ENCODE data around the gene COL19A1. TPM values are rescaled to one million over a fixed set of nuclear protein-coding genes. Genes with fewer than 3 reads are reported as not detected.
A peak's percentile ranks its signal among the peaks of the same experiment; 100 is the strongest.

Gene COL19A1
- total RNA-seq, 1 experiment from 2014 or later, result not detected

GRCh38 chr6:70140496-70140895, 274.1 kb downstream of the COL19A1 start:
- H3K27me3 ChIP-seq, result no peaks in the 10 kb centered on the region
- H3K36me3 ChIP-seq, result no peaks in the 10 kb centered on the region
- no peaks in the 10 kb centered on the region for H3K9me3 ChIP-seq
- no peak overlapping the region for H3K4me3 ChIP-seq
- DNase-seq, result no peak

- Histone ChIP-seq H3K36me3 (no peaks in the 10 kb centered on the region), H3K9me3 (no peaks in the 10 kb centered on the region), H3K4me3 (no peak overlapping the region), H3K27me3 (no peaks in the 10 kb centered on the region)
- no peak for DNase-seq
Observed at GRCh38 chr6:70142034-70142433, 275.7 kb downstream of the COL19A1 start.

- H3K4me3 ChIP-seq, result no peak overlapping the region
- no peaks in the 10 kb centered on the region for H3K36me3 ChIP-seq
- H3K27me3 ChIP-seq, result no peaks in the 10 kb centered on the region
- no peak for DNase-seq
- H3K9me3 ChIP-seq, result no peaks in the 10 kb centered on the region
Observed at GRCh38 chr6:70145178-70145577, 278.8 kb downstream of the COL19A1 start.

- no peaks in the 10 kb centered on the region for H3K9me3 ChIP-seq
- no peaks in the 10 kb centered on the region for H3K27me3 ChIP-seq
- no peaks in the 10 kb centered on the region for H3K36me3 ChIP-seq
Observed at GRCh38 chr6:70149209-70149788, 282.9 kb downstream of the COL19A1 start.

GRCh38 chr6:70150521-70150920, 284.2 kb downstream of the COL19A1 start:
- Histone ChIP-seq H3K27me3 (no peaks in the 10 kb centered on the region), H3K36me3 (no peaks in the 10 kb centered on the region), H3K4me3 (no peak overlapping the region), H3K9me3 (no peaks in the 10 kb centered on the region)
- DNase-seq, result no peak

More at GRCh38 chr6:70149209-70149788, 282.9 kb downstream of the COL19A1 start:
- no peak for DNase-seq
- no peak overlapping the region for H3K4me3 ChIP-seq

GRCh38 chr6:70151616-70152015, 285.3 kb downstream of the COL19A1 start:
- H3K36me3 ChIP-seq, result no peaks in the 10 kb centered on the region

GRCh38 chr6:70152786-70153185, 286.4 kb downstream of the COL19A1 start:
- H3K9me3 ChIP-seq, result no peaks in the 10 kb centered on the region
- H3K27me3 ChIP-seq, result no peaks in the 10 kb centered on the region; the same call in 1 of the 2 replicates
- no peaks in the 10 kb centered on the region for H3K36me3 ChIP-seq
- no peak for DNase-seq
- H3K4me3 ChIP-seq, result no peak overlapping the region

More at GRCh38 chr6:70151616-70152015, 285.3 kb downstream of the COL19A1 start:
- no peak overlapping the region for H3K4me3 ChIP-seq
- no peak for DNase-seq
- H3K27me3 ChIP-seq, result no peaks in the 10 kb centered on the region; the same call in 1 of the 2 replicates
- no peaks in the 10 kb centered on the region for H3K9me3 ChIP-seq

GRCh38 chr6:70157086-70157485, 290.7 kb downstream of the COL19A1 start:
- H3K36me3 ChIP-seq, result no peaks in the 10 kb centered on the region
- H3K9me3 ChIP-seq, result no peaks in the 10 kb centered on the region
- H3K27me3 ChIP-seq, result no peaks in the 10 kb centered on the region; the same call in 1 of the 2 replicates
- no peak for DNase-seq
- no peak overlapping the region for H3K4me3 ChIP-seq

GRCh38 chr6:70160276-70160675, 293.9 kb downstream of the COL19A1 start:
- H3K27me3 ChIP-seq, result peaks cover 4% of the 10 kb centered on the region
- DNase-seq, result no peak
- no peak overlapping the region for H3K4me3 ChIP-seq
- no peaks in the 10 kb centered on the region for H3K36me3 ChIP-seq
- H3K9me3 ChIP-seq, result no peaks in the 10 kb centered on the region

GRCh38 chr6:70162972-70163371, 296.6 kb downstream of the COL19A1 start:
- H3K9me3 ChIP-seq, result no peaks in the 10 kb centered on the region
- H3K36me3 ChIP-seq, result no peaks in the 10 kb centered on the region
- no peak for DNase-seq
- H3K27me3 ChIP-seq, result peaks cover 11% of the 10 kb centered on the region; the same call in 1 of the 2 replicates
- no peak overlapping the region for H3K4me3 ChIP-seq

- no peak for DNase-seq
- Histone ChIP-seq H3K9me3 (no peaks in the 10 kb centered on the region), H3K36me3 (no peaks in the 10 kb centered on the region), H3K27me3 (peaks cover 15% of the 10 kb centered on the region; the same call in 1 of the 2 replicates), H3K4me3 (no peak overlapping the region)
Observed at GRCh38 chr6:70163795-70164194, 297.4 kb downstream of the COL19A1 start.

- peaks cover 18% of the 10 kb centered on the region; the same call in 1 of the 2 replicates for H3K27me3 ChIP-seq
- H3K36me3 ChIP-seq, result no peaks in the 10 kb centered on the region
- H3K9me3 ChIP-seq, result no peaks in the 10 kb centered on the region
- H3K4me3 ChIP-seq, result no peak overlapping the region
- DNase-seq, result no peak
Observed at GRCh38 chr6:70164556-70164955, 298.2 kb downstream of the COL19A1 start.

- peak; percentile 44 for DNase-seq
- Histone ChIP-seq H3K27me3 (peaks cover 18% of the 10 kb centered on the region), H3K36me3 (no peaks in the 10 kb centered on the region), H3K4me3 (peak overlapping the region; percentile 8; the same call in 1 of the 2 replicates), H3K9me3 (no peaks in the 10 kb centered on the region)
Observed at GRCh38 chr6:70166088-70166958, 300.0 kb downstream of the COL19A1 start.

- no peaks in the 10 kb centered on the region for H3K9me3 ChIP-seq
- no peak for DNase-seq
- H3K4me3 ChIP-seq, result no peak overlapping the region
- peaks cover 18% of the 10 kb centered on the region for H3K27me3 ChIP-seq
- no peaks in the 10 kb centered on the region for H3K36me3 ChIP-seq
Observed at GRCh38 chr6:70168681-70169377, 302.5 kb downstream of the COL19A1 start.

- Histone ChIP-seq H3K27me3 (peaks cover 10% of the 10 kb centered on the region), H3K9me3 (no peaks in the 10 kb centered on the region), H3K36me3 (no peaks in the 10 kb centered on the region), H3K4me3 (no peak overlapping the region)
- no peak for DNase-seq
Observed at GRCh38 chr6:70171236-70171635, 304.9 kb downstream of the COL19A1 start.

GRCh38 chr6:70172252-70172651, 305.9 kb downstream of the COL19A1 start:
- Histone ChIP-seq H3K9me3 (no peaks in the 10 kb centered on the region), H3K27me3 (peaks cover 7% of the 10 kb centered on the region), H3K36me3 (no peaks in the 10 kb centered on the region), H3K4me3 (no peak overlapping the region)
- no peak for DNase-seq

- no peaks in the 10 kb centered on the region for H3K36me3 ChIP-seq
- no peak for DNase-seq
Observed at GRCh38 chr6:70175770-70176169, 309.4 kb downstream of the COL19A1 start.

More at GRCh38 chr6:70175770-70176169, 309.4 kb downstream of the COL19A1 start:
- Histone ChIP-seq H3K27me3 (no peaks in the 10 kb centered on the region; the same call in 1 of the 2 replicates), H3K4me3 (no peak overlapping the region), H3K9me3 (no peaks in the 10 kb centered on the region)
